HepG2 (cell line): Measurements from ENCODE around the gene RPS2. TPM values are rescaled to one million over a fixed set of nuclear protein-coding genes. Genes with fewer than 3 reads are reported as not detected.

Experiments
- ATF1 ChIP-seq: IDR thresholded peaks from 2 replicates; pipeline ENCODE4 v1.6.1; 2016; ENCODE audit warnings: mild to moderate bottlenecking, control low read depth
- CBFB ChIP-seq: sonication (generic); formaldehyde crosslinking; IDR thresholded peaks from 2 replicates; pipeline ENCODE4 v1.4.0; 2020; ENCODE audit warnings: missing genetic modification reagents
- ETV6 ChIP-seq: sonication (generic); formaldehyde crosslinking; conservative IDR thresholded peaks from 2 replicates; pipeline ENCODE4 v1.4.0; 2020; ENCODE audit warnings: missing genetic modification reagents
- EZH2 ChIP-seq: conservative IDR thresholded peaks from 2 replicates; pipeline ENCODE4 v1.6.1; 2012; ENCODE audit warnings: mild to moderate bottlenecking, low read depth, low read length, moderate library complexity
- HOXA3 ChIP-seq: sonication (generic); formaldehyde crosslinking; IDR thresholded peaks from 2 replicates; pipeline ENCODE4 v1.5.0; 2020; ENCODE audit warnings: missing genetic modification reagents
- IKZF1 ChIP-seq: fragments of 450-650 bp; IDR thresholded peaks from 2 replicates; pipeline ENCODE4 v1.7.1; 2016
- JUNB ChIP-seq: sonication (generic); formaldehyde crosslinking; IDR thresholded peaks from 2 replicates; pipeline ENCODE4 v1.8.0; 2022; ENCODE audit warnings: missing genetic modification reagents, mild to moderate bottlenecking, borderline replicate concordance
- NCOA5 ChIP-seq: sonication (generic); formaldehyde crosslinking; IDR thresholded peaks from 2 replicates; pipeline ENCODE4 v1.4.0; 2020; ENCODE audit warnings: missing genetic modification reagents
- NR3C1 ChIP-seq: sonication (generic); formaldehyde crosslinking; IDR thresholded peaks from 2 replicates; pipeline ENCODE4 v1.4.0; 2020; ENCODE audit warnings: missing genetic modification reagents
- POLR2G ChIP-seq: fragments of 200-400 bp; formaldehyde crosslinking; IDR thresholded peaks from 2 replicates; pipeline ENCODE4 v1.6.1; 2018; ENCODE audit warnings: mild to moderate bottlenecking, low read depth, low read length, moderate library complexity
- RELA ChIP-seq: sonication (generic); formaldehyde crosslinking; IDR thresholded peaks from 2 replicates; pipeline ENCODE4 v1.4.0; 2020; ENCODE audit warnings: missing genetic modification reagents
- SETDB1 ChIP-seq: sonication (generic); formaldehyde crosslinking; IDR thresholded peaks from 2 replicates; pipeline ENCODE4 v1.5.1; 2020; ENCODE audit warnings: missing genetic modification reagents, mild to moderate bottlenecking, borderline replicate concordance
- SIX1 ChIP-seq: sonication (generic); formaldehyde crosslinking; IDR thresholded peaks from 2 replicates; pipeline ENCODE4 v1.4.0; 2020; ENCODE audit warnings: missing genetic modification reagents, borderline replicate concordance
- SSRP1 ChIP-seq: IDR thresholded peaks from 2 replicates; pipeline ENCODE4 v1.6.1; 2016; ENCODE audit warnings: control low read depth
- ZNF34 ChIP-seq: sonication (generic); formaldehyde crosslinking; IDR thresholded peaks from 2 replicates; pipeline ENCODE4 v1.4.0; 2020; ENCODE audit warnings: mild to moderate bottlenecking, missing genetic modification reagents, borderline replicate concordance
- ZNF343 ChIP-seq: sonication (generic); formaldehyde crosslinking; IDR thresholded peaks from 2 replicates; pipeline ENCODE4 v1.4.0; 2020; ENCODE audit warnings: mild to moderate bottlenecking, missing genetic modification reagents
- ZNF431 ChIP-seq: sonication (generic); formaldehyde crosslinking; IDR thresholded peaks from 2 replicates; pipeline ENCODE4 v1.9.0; 2022; ENCODE audit warnings: missing genetic modification reagents, low read depth, mild to moderate bottlenecking, borderline replicate concordance
- ZNF484 ChIP-seq: sonication (generic); formaldehyde crosslinking; IDR thresholded peaks from 2 replicates; pipeline ENCODE4 v1.5.1; 2020; ENCODE audit warnings: mild to moderate bottlenecking, low read depth, missing genetic modification reagents, borderline replicate concordance
- ZNF720 ChIP-seq: sonication (generic); formaldehyde crosslinking; IDR thresholded peaks from 2 replicates; pipeline ENCODE4 v1.4.0; 2020; ENCODE audit warnings: missing genetic modification reagents
- ZNF772 ChIP-seq: sonication (generic); formaldehyde crosslinking; IDR thresholded peaks from 2 replicates; pipeline ENCODE4 v1.5.0; 2020; ENCODE audit warnings: mild to moderate bottlenecking, missing genetic modification reagents
- ZNF782 ChIP-seq: sonication (generic); formaldehyde crosslinking; IDR thresholded peaks from 2 replicates; pipeline ENCODE4 v1.4.0; 2020; ENCODE audit warnings: missing genetic modification reagents, mild to moderate bottlenecking, borderline replicate concordance
- ZNF891 ChIP-seq: sonication (generic); formaldehyde crosslinking; IDR thresholded peaks from 2 replicates; pipeline ENCODE4 v1.5.0; 2020; ENCODE audit warnings: mild to moderate bottlenecking, missing genetic modification reagents
- ZSCAN22 ChIP-seq: sonication (generic); formaldehyde crosslinking; IDR thresholded peaks from 2 replicates; pipeline ENCODE4 v1.4.0; 2020; ENCODE audit warnings: mild to moderate bottlenecking, missing genetic modification reagents
- ZSCAN30 ChIP-seq: sonication (generic); formaldehyde crosslinking; IDR thresholded peaks from 2 replicates; pipeline ENCODE4 v1.5.0; 2020; ENCODE audit warnings: mild to moderate bottlenecking, missing genetic modification reagents
- polyA plus RNA-seq, 8 experiments: library from polyadenylated mRNA; depleted of rRNA in 3 of 8; stranded (reverse) in 7 of 8; unstranded in 1 of 8; fragments of >200 nt; fragmentation: Illumina TruSeq in 4 of 8; extraction: Trizol in 4 of 8; gene quantifications; 2 replicates each; pipeline versions ENCODE4 v1.2.1 to v1.2.3, GENCODE V29; 2011 to 2016; ENCODE audit warnings: low read depth in 4 of 8, missing spikeins in 1 of 8, mixed read lengths in 1 of 8; ENCODE audit not compliant: insufficient read depth in 1 of 8
- total RNA-seq, 5 experiments: library from RNA; depleted of rRNA; stranded (reverse); fragments of >200 nt; fragmentation: Illumina TruSeq; extraction: Trizol; gene quantifications; 2 replicates each; pipeline ENCODE4 v1.2.3, GENCODE V29; 2016; ENCODE audit warnings: low read depth in 1 of 5
- TF ChIP-seq, protein P1 (sequence below): sonication (generic); formaldehyde crosslinking; IDR thresholded peaks from 2 replicates; pipeline ENCODE4 v1.4.0; 2020; ENCODE audit warnings: mild to moderate bottlenecking, missing genetic modification reagents
- TF ChIP-seq, protein P2 (sequence below): sonication (generic); formaldehyde crosslinking; IDR thresholded peaks from 2 replicates; pipeline ENCODE4 v1.8.0; 2022; ENCODE audit warnings: low read depth, missing genetic modification reagents
- TF ChIP-seq, protein P3 (sequence below): sonication (generic); formaldehyde crosslinking; IDR thresholded peaks from 2 replicates; pipeline ENCODE4 v1.4.0; 2020; ENCODE audit warnings: missing genetic modification reagents, mild to moderate bottlenecking, borderline replicate concordance

Gene RPS2
- total and polyA plus RNA-seq, 2 of the 13 experiments (the other 11 are each of a cell fraction or from before 2014, with no cell fraction given) = 1,908 to 4,514 TPM

DNA sequence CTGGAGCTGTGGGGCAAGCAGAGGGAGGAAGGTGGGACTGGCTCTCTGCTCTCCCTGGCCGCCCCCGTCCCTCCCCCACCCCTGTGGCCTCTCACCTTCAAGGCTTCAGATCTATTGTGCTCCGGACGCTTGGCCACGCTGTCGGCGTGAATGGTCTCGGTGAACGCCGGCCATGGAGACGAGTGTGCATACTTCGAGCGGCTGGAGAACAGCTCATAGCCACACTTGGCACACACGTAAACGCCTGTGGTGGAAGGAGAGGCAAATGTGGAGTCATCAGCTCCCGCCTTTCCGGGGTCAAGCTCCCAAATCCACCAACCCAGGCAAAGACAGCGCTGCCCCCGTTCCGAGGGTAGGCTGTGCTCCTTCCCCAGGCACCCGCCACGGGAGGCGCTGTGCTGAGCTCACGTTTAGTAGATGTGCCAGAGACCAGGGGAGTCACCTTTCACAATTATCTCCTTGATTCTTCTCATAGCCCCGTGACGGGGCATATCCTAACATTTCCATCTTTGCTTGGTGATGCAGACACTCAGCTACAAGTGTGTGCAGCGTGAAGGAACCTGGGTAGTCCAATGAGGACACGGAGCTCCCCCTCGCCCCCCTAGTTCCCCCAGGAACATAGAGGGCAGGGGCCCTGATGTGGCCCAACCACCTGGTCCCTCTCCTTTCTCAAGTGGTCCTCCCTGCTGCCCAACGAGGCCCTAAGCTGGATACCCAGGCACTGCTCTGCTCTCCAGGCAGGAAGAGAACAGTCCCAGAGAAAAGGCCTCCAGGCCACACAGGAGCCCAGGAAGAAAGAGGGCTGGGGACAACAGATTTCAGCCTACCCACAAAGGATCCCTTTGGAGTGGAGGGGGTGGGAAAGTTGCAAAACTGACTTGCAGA is 23.2 kb downstream of the RPS2 start (continued):
- TF ChIP-seq ZNF891 (CRISPR knock-in tag) = peak; percentile 23; the same call in 1 of the 2 replicates
- TF ChIP-seq RELA = no peak
- TF ChIP-seq ZNF772 (CRISPR knock-in tag) = no peak
- no peak for TF ChIP-seq ZNF782 (CRISPR knock-in tag)
- TF ChIP-seq SIX1 (CRISPR knock-in tag) = no peak
- TF ChIP-seq ETV6 (CRISPR knock-in tag) = no peak
- no peak for TF ChIP-seq JUNB (CRISPR knock-in tag)
- no peak for TF ChIP-seq ZSCAN22 (CRISPR knock-in tag)
- TF ChIP-seq, protein P1, sequence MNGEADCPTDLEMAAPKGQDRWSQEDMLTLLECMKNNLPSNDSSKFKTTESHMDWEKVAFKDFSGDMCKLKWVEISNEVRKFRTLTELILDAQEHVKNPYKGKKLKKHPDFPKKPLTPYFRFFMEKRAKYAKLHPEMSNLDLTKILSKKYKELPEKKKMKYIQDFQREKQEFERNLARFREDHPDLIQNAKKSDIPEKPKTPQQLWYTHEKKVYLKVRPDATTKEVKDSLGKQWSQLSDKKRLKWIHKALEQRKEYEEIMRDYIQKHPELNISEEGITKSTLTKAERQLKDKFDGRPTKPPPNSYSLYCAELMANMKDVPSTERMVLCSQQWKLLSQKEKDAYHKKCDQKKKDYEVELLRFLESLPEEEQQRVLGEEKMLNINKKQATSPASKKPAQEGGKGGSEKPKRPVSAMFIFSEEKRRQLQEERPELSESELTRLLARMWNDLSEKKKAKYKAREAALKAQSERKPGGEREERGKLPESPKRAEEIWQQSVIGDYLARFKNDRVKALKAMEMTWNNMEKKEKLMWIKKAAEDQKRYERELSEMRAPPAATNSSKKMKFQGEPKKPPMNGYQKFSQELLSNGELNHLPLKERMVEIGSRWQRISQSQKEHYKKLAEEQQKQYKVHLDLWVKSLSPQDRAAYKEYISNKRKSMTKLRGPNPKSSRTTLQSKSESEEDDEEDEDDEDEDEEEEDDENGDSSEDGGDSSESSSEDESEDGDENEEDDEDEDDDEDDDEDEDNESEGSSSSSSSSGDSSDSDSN = peak; percentile 61; the same call in 1 of the 2 replicates
- no peak for TF ChIP-seq ZNF34 (CRISPR knock-in tag)
- TF ChIP-seq, protein P2, sequence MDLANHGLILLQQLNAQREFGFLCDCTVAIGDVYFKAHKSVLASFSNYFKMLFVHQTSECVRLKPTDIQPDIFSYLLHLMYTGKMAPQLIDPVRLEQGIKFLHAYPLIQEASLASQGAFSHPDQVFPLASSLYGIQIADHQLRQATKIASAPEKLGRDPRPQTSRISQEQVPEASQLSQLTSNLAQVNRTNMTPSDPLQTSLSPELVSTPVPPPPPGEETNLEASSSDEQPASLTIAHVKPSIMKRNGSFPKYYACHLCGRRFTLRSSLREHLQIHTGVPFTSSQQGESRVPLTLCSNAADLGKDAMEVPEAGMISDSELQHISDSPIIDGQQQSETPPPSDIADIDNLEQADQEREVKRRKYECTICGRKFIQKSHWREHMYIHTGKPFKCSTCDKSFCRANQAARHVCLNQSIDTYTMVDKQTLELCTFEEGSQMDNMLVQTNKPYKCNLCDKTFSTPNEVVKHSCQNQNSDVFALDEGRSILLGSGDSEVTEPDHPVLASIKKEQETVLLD (CRISPR knock-in tag) = no peak
- TF ChIP-seq POLR2G = peak; percentile 52; the same call in 1 of the 2 replicates
- no peak for TF ChIP-seq ATF1 (CRISPR knock-in tag)
- no peak for TF ChIP-seq NR3C1
- TF ChIP-seq ZSCAN30 (CRISPR knock-in tag) = no peak
- no peak for TF ChIP-seq SETDB1 (CRISPR knock-in tag)
- no peak for TF ChIP-seq NCOA5 (CRISPR knock-in tag)
- TF ChIP-seq ZNF431 = 0 out of 2 replicates have a peak, but pooled peaks have one; percentile 32
- no peak for TF ChIP-seq EZH2
- TF ChIP-seq, protein P3, sequence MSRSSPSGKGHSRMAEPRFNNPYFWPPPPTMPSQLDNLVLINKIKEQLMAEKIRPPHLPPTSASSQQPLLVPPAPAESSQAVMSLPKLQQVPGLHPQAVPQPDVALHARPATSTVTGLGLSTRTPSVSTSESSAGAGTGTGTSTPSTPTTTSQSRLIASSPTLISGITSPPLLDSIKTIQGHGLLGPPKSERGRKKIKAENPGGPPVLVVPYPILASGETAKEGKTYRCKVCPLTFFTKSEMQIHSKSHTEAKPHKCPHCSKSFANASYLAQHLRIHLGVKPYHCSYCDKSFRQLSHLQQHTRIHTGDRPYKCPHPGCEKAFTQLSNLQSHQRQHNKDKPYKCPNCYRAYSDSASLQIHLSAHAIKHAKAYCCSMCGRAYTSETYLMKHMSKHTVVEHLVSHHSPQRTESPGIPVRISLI = no peak
- TF ChIP-seq ZNF484 (CRISPR knock-in tag) = no peak
- TF ChIP-seq ZNF343 = no peak; the same call in 1 of the 2 replicates
- peak; percentile 36; the same call in 1 of the 2 replicates for TF ChIP-seq HOXA3 (CRISPR knock-in tag)
- TF ChIP-seq SSRP1 (CRISPR knock-in tag) = peak; percentile 77
- TF ChIP-seq ZNF720 (CRISPR knock-in tag) = no peak
- no peak for TF ChIP-seq IKZF1
- TF ChIP-seq CBFB (CRISPR knock-in tag) = no peak; the same call in none of the 2 replicates
